ENCODE measurements around the gene PDE2A.

Gene PDE2A

GRCh38 chr11:72673943-72674828, at the start of gene PDE2A:
Gene PDE2A, minus strand, starts transcription at chr11:72674422. Its CDS starts 215 bp downstream, at chr11:72674207.
- Histone ChIP-seq H3K9me3 (ENCODE audit: control insufficient read depth, low read depth, low read length) (no peaks in the 10 kb centered on the region), H3K9ac (ENCODE audit: low read length) (no peak within 1 kb of the TSS), H3K36me3 (ENCODE audit: control insufficient read depth, low read depth, low read length) (no peaks in the 10 kb centered on the region), H3K4me3 (ENCODE audit: low read length) (peak within 1 kb of the TSS; percentile 45), H3K27me3 (ENCODE audit: control insufficient read depth, insufficient read depth, low read length) (peaks cover 53% of the 10 kb centered on the region), H3K27ac (ENCODE audit: low read length) (no peak within 1 kb of the TSS), H3K4me1 (ENCODE audit: control insufficient read depth, low read depth, low read length) (peaks cover 8% of the 10 kb centered on the region)

GRCh38 chr11:72723508-72723907, 49.3 kb upstream of the PDE2A start:
- Histone ChIP-seq H3K4me1 (ENCODE audit: control insufficient read depth, low read depth, low read length) (no peaks in the 10 kb centered on the region), H3K4me3 (ENCODE audit: low read length) (no peak overlapping the region), H3K27ac (ENCODE audit: low read length) (no peak overlapping the region)

GRCh38 chr11:72722050-72722748, 48.0 kb upstream of the PDE2A start:
- Histone ChIP-seq H3K4me1 (ENCODE audit: control insufficient read depth, low read depth, low read length) (no peaks in the 10 kb centered on the region), H3K9ac (ENCODE audit: low read length) (no peak overlapping the region), H3K4me3 (ENCODE audit: low read length) (no peak overlapping the region), H3K27me3 (ENCODE audit: control insufficient read depth, insufficient read depth, low read length) (no peaks in the 10 kb centered on the region), H3K36me3 (ENCODE audit: control insufficient read depth, low read depth, low read length) (no peaks in the 10 kb centered on the region), H3K27ac (ENCODE audit: low read length) (no peak overlapping the region), H3K9me3 (ENCODE audit: control insufficient read depth, low read depth, low read length) (no peaks in the 10 kb centered on the region)

More at GRCh38 chr11:72723508-72723907, 49.3 kb upstream of the PDE2A start:
- Histone ChIP-seq H3K9me3 (ENCODE audit: control insufficient read depth, low read depth, low read length) (no peaks in the 10 kb centered on the region), H3K9ac (ENCODE audit: low read length) (no peak overlapping the region), H3K36me3 (ENCODE audit: control insufficient read depth, low read depth, low read length) (no peaks in the 10 kb centered on the region), H3K27me3 (ENCODE audit: control insufficient read depth, insufficient read depth, low read length) (no peaks in the 10 kb centered on the region)

GRCh38 chr11:72721689-72722049, 47.4 kb upstream of the PDE2A start:
- Histone ChIP-seq H3K9ac (ENCODE audit: low read length) (no peak overlapping the region), H3K4me3 (ENCODE audit: low read length) (no peak overlapping the region), H3K36me3 (ENCODE audit: control insufficient read depth, low read depth, low read length) (no peaks in the 10 kb centered on the region), H3K9me3 (ENCODE audit: control insufficient read depth, low read depth, low read length) (no peaks in the 10 kb centered on the region), H3K4me1 (ENCODE audit: control insufficient read depth, low read depth, low read length) (no peaks in the 10 kb centered on the region), H3K27ac (ENCODE audit: low read length) (no peak overlapping the region), H3K27me3 (ENCODE audit: control insufficient read depth, insufficient read depth, low read length) (no peaks in the 10 kb centered on the region)

GRCh38 chr11:72721276-72721675, 47.1 kb upstream of the PDE2A start:
- Histone ChIP-seq H3K27ac (ENCODE audit: low read length) (no peak overlapping the region), H3K27me3 (ENCODE audit: control insufficient read depth, insufficient read depth, low read length) (no peaks in the 10 kb centered on the region), H3K4me1 (ENCODE audit: control insufficient read depth, low read depth, low read length) (no peaks in the 10 kb centered on the region), H3K4me3 (ENCODE audit: low read length) (no peak overlapping the region), H3K9ac (ENCODE audit: low read length) (no peak overlapping the region), H3K36me3 (ENCODE audit: control insufficient read depth, low read depth, low read length) (no peaks in the 10 kb centered on the region), H3K9me3 (ENCODE audit: control insufficient read depth, low read depth, low read length) (no peaks in the 10 kb centered on the region)

- Histone ChIP-seq H3K9ac (ENCODE audit: low read length) (no peak overlapping the region), H3K9me3 (ENCODE audit: control insufficient read depth, low read depth, low read length) (no peaks in the 10 kb centered on the region), H3K27me3 (ENCODE audit: control insufficient read depth, insufficient read depth, low read length) (no peaks in the 10 kb centered on the region), H3K36me3 (ENCODE audit: control insufficient read depth, low read depth, low read length) (no peaks in the 10 kb centered on the region), H3K4me1 (ENCODE audit: control insufficient read depth, low read depth, low read length) (no peaks in the 10 kb centered on the region), H3K4me3 (ENCODE audit: low read length) (no peak overlapping the region), H3K27ac (ENCODE audit: low read length) (no peak overlapping the region)
Measured at GRCh38 chr11:72720784-72721183, 46.6 kb upstream of the PDE2A start.

- Histone ChIP-seq H3K9me3 (ENCODE audit: control insufficient read depth, low read depth, low read length) (no peaks in the 10 kb centered on the region), H3K9ac (ENCODE audit: low read length) (no peak overlapping the region), H3K4me1 (ENCODE audit: control insufficient read depth, low read depth, low read length) (no peaks in the 10 kb centered on the region), H3K36me3 (ENCODE audit: control insufficient read depth, low read depth, low read length) (no peaks in the 10 kb centered on the region), H3K27ac (ENCODE audit: low read length) (no peak overlapping the region), H3K27me3 (ENCODE audit: control insufficient read depth, insufficient read depth, low read length) (no peaks in the 10 kb centered on the region), H3K4me3 (ENCODE audit: low read length) (no peak overlapping the region)
Measured at GRCh38 chr11:72720047-72720446, 45.8 kb upstream of the PDE2A start.

- no peaks in the 10 kb centered on the region for H3K4me1 ChIP-seq (ENCODE audit: control insufficient read depth, low read depth, low read length)
- H3K9me3 ChIP-seq (ENCODE audit: control insufficient read depth, low read depth, low read length), result no peaks in the 10 kb centered on the region
- no peaks in the 10 kb centered on the region for H3K36me3 ChIP-seq (ENCODE audit: control insufficient read depth, low read depth, low read length)
- H3K9ac ChIP-seq (ENCODE audit: low read length), result no peak overlapping the region
- no peak overlapping the region for H3K4me3 ChIP-seq (ENCODE audit: low read length)
- H3K27ac ChIP-seq (ENCODE audit: low read length), result no peak overlapping the region
- H3K27me3 ChIP-seq (ENCODE audit: control insufficient read depth, insufficient read depth, low read length), result no peaks in the 10 kb centered on the region
Measured at GRCh38 chr11:72719551-72719950, 45.3 kb upstream of the PDE2A start.

GRCh38 chr11:72719144-72719543, 44.9 kb upstream of the PDE2A start:
- Histone ChIP-seq H3K27ac (ENCODE audit: low read length) (no peak overlapping the region), H3K4me3 (ENCODE audit: low read length) (no peak overlapping the region), H3K36me3 (ENCODE audit: control insufficient read depth, low read depth, low read length) (no peaks in the 10 kb centered on the region), H3K9me3 (ENCODE audit: control insufficient read depth, low read depth, low read length) (no peaks in the 10 kb centered on the region), H3K9ac (ENCODE audit: low read length) (no peak overlapping the region), H3K4me1 (ENCODE audit: control insufficient read depth, low read depth, low read length) (no peaks in the 10 kb centered on the region), H3K27me3 (ENCODE audit: control insufficient read depth, insufficient read depth, low read length) (no peaks in the 10 kb centered on the region)

GRCh38 chr11:72718101-72718501, 43.9 kb upstream of the PDE2A start:
- Histone ChIP-seq H3K4me3 (ENCODE audit: low read length) (no peak overlapping the region), H3K36me3 (ENCODE audit: control insufficient read depth, low read depth, low read length) (no peaks in the 10 kb centered on the region), H3K4me1 (ENCODE audit: control insufficient read depth, low read depth, low read length) (no peaks in the 10 kb centered on the region), H3K27ac (ENCODE audit: low read length) (no peak overlapping the region), H3K27me3 (ENCODE audit: control insufficient read depth, insufficient read depth, low read length) (no peaks in the 10 kb centered on the region), H3K9ac (ENCODE audit: low read length) (no peak overlapping the region), H3K9me3 (ENCODE audit: control insufficient read depth, low read depth, low read length) (no peaks in the 10 kb centered on the region)

GRCh38 chr11:72716788-72717435, 42.7 kb upstream of the PDE2A start:
- no peak overlapping the region for H3K9ac ChIP-seq (ENCODE audit: low read length)
- H3K36me3 ChIP-seq (ENCODE audit: control insufficient read depth, low read depth, low read length), result no peaks in the 10 kb centered on the region
- H3K27me3 ChIP-seq (ENCODE audit: control insufficient read depth, insufficient read depth, low read length), result no peaks in the 10 kb centered on the region
- no peak overlapping the region for H3K4me3 ChIP-seq (ENCODE audit: low read length)
- H3K9me3 ChIP-seq (ENCODE audit: control insufficient read depth, low read depth, low read length), result no peaks in the 10 kb centered on the region
- no peaks in the 10 kb centered on the region for H3K4me1 ChIP-seq (ENCODE audit: control insufficient read depth, low read depth, low read length)
- H3K27ac ChIP-seq (ENCODE audit: low read length), result no peak overlapping the region
